GM21515 (cell line): ENCODE data around the gene METTL2A.
"Not testable (repeated sequence)": the region's sequence is repeated elsewhere in the genome, so short reads cannot be mapped to it uniquely, and the experiment has no call there.

Experiments
- ATAC-seq: cut with Tn5 transposase; IDR thresholded peaks from one replicate; pipeline ENCODE4 v1.9.1; 2021; ENCODE audit not compliant: unreplicated experiment

The METTL2A gene, protein sequence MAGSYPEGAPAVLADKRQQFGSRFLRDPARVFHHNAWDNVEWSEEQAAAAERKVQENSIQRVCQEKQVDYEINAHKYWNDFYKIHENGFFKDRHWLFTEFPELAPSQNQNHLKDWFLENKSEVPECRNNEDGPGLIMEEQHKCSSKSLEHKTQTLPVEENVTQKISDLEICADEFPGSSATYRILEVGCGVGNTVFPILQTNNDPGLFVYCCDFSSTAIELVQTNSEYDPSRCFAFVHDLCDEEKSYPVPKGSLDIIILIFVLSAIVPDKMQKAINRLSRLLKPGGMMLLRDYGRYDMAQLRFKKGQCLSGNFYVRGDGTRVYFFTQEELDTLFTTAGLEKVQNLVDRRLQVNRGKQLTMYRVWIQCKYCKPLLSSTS

DNA sequence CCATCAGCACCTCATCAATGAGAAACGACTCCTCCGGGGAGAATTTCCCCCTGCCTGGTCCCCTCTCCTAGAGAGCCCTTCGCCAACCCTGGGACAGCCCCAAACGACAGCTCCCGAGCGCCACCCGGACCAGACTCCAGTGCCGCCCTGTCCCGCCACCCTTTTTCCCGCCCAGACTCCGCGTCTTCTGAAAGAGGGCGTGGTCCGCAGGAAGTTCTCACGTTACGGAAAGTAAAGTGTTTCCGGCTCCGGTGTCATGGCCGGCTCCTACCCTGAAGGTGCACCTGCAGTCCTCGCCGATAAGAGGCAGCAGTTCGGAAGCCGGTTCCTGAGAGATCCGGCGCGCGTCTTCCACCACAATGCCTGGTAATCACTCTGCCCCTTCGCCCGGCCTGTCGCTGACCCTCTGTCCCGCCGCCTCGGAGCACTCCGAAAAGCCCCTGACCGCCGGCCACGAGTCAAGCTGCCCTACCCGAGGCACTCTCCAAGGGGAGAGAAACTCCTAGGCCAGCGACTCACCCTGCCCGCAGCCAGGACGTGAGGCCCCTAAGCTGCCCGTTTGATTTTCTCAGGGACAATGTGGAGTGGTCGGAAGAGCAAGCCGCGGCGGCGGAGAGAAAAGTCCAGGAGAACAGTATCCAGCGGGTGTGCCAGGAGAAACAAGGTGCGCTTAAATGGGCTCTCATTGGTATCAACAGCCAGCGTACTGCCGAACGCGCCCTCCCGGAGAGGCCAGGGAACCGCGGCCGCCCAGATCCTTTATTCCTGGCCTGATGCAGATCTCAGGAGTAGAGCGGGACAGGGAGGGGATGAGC lies at the start of gene METTL2A:
Gene METTL2A (plus strand): TSS at position 251 of the 815 bp plus-strand sequence. CDS start 6 bp downstream, at position 257.
- ATAC-seq, result peak; percentile 93

DNA sequence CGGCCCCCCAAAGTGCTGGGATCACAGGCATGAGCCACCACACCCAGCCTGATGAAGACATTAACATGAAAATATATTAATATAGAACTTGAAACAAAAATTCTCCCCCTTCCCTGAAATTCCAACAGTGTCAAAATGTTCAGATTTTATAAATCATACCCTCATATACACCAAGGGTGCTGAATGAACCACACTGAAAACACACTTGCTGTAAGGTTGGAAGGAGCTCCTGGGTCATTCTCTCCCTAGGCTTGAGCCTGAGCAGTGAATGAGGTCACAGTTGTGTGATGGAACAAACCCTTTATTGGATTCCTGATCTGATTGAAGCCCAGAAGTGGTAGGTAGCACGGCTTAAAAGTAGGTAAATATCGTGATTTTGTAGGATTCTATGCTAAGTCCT lies 43.4 kb upstream of the METTL2A start, which contains the start of gene EFCAB3:
Gene EFCAB3 (plus strand): TSS at position 301 of the 400 bp plus-strand sequence. CDS start 2,427 bp downstream, outside the sequence.
- no peak for ATAC-seq

DNA sequence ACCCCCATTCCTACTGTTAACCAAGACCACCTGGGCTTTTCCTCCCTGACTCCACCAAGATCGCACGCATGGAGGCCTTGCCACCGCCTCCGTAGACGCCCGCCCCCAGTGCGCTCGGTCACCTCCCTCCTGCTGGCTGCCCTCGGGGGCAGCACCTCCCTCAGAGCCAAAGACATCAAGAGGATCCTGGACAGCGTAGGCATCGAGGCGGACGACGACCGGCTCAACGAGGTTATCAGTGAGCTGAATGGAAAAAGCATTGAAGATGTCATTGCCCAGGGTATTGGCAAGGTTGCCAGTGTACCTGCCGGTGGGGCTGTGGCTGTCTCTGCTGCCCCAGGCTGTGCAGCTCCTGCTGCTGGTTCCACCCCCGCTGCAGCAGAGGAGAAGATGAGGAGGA lies 42.1 kb upstream of the METTL2A start:
- ATAC-seq, result no peak

DNA sequence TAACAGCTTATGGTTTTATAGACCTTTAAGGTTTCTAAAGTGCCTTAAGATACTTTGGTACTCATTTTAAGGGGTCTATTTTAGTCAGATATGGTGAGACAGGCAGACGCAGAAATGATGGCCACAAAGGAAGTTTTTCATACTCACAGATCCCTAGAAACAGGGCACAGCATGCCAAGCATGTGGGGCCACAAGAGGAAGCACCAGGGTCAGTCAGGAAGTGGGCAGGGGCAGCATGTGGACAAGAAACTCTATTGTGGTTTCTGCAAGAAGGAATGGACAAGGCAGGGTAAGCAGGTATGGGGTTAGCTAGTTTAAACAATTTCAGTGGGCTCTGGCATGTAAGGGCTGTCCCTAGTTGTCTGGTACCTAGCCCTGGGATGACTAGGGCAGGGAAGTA lies 34.8 kb upstream of the METTL2A start:
- no peak for ATAC-seq

DNA sequence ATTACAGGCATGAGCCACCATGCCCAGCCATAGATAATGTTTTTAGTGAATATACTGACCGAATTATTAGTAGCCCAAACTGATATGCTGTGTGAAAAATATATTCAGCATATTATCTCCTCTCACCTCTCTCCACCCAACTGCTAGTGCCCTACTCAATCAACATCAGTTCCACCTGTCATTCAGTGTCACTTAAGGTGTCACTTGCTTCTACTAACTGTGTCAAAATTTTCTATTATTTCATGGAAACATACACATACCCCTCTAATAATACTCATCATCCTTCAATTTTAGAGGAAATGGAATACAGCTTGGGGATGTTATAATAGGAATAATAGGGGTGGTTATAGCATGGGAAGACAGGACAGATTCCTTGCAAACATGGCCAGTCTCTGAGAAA lies 30.8 kb upstream of the METTL2A start:
- no peak for ATAC-seq

DNA sequence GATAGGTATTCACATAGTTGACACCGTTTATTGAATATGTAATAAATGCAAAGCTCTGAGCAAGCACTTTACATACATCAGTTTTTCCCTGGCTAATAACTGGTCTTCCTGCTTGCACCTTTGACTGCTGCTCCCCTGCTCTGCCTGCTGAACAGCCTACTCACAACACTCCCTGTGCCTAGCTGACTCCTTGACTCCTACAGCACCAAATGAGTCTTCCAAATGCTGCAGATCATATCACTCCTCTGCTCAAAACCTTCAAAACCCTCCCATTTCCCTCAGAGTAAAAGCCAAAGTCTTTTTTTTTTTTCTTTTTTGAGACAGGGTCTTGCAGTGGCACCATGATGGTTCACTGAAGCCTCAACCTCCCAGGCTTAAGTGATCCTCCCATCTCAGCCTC lies 24.8 kb upstream of the METTL2A start:
- ATAC-seq, result no peak

DNA sequence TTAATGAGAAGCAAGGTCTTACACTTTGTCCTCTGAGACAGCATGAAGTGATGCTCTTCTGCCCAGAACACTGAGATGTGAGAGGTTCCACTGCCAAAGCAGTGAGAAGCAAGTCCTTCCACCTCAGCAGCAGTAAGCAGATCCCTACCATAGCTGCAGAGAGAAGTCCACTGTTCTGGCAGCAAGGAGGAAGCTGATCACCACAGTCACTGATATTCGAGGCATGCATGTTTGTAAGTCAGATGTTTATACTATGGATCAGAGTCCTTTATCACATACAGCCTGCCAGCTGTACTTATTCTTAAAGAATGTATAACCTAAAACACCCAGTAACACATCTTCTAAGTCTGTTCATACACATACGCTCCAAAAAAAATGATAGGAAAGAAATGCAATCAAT lies 18.2 kb upstream of the METTL2A start:
- no peak for ATAC-seq

DNA sequence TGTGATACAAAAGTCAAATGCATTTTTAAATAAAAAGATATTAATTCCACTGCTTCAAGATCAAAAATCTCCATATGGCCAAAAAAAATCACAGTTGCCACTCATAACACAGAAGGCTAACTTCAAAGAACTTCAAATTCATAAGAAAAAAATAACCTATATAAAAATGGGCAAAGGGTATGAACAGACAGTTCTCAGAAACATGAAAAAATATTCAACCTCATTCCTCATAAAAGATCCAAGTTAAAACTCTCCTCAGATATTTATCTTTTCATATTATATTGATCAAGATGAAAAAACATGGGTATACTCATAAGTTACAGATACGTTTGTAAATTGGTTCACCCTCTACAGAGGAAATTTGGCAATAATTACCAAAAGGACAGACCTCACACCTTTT lies 10.6 kb upstream of the METTL2A start:
- ATAC-seq, result not testable (repeated sequence)

DNA sequence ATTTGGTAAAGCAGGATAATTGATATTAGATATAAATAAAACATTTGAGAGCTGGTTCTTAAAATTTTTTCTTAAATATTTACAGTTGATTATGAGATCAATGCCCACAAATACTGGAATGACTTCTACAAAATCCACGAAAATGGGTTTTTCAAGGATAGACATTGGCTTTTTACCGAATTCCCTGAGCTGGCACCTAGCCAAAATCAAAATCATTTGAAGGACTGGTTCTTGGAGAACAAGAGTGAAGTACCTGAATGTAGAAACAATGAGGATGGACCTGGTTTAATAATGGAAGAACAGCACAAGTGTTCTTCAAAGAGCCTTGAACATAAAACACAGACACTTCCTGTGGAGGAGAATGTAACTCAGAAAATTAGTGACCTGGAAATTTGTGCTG lies 2.5 kb downstream of the METTL2A start:
- ATAC-seq, result not testable (repeated sequence)

DNA sequence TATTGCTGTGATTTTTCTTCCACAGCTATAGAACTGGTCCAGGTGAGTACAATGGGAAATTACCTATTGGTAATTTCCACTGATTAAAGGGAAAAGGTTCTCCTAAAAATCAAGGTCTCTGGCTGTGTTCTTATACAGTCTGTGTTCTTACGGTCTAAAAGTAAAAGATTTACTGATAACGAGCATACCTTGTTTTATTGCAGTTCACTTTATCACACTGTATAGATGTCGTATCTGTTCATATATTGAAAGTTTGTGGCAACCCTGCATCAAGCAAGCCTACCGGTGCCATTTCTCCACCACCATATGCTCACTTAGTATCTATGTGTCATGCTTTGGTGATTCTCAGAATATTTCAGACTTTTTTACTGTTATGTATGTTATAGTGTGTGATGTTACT lies 11.6 kb downstream of the METTL2A start:
- ATAC-seq, result not testable (repeated sequence)

DNA sequence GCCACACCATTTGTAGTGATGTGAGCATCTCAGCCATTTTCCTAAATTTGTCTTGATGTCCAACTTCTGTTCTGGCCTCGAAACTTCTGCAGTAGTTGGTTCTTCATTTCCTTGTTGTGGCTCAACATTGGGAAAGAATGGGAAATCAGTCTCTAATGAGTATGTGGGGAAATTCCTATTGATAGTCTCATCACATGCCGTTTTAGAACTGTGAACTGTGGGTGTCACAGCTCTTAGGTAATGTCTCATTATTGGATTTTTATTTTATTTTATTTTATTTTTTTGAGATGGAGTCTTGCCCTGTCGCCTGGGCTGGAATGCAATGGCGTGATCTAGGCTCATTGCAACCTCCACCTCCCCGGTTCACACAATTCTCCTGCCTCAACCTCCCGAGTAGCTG lies 17.5 kb downstream of the METTL2A start:
- ATAC-seq, result not testable (repeated sequence)

DNA sequence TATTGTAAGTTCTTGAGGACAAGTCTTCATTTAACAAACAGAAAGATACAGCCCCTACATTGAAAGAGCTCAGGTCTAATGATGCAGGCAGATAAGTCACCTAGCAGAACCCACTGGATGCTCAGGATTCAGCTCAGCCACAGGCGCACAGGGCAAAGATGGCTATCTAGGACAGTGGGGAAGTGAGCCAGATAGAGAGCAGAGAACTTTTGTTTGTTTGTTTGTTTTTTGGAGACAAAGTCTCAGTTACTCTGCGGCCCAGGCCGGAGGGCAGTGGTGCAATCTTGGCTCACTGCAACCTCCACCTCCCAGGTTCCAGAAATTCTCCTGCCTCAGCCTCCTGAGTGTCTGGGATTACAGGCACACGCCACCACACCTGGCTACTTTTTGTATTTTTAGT lies 20.4 kb downstream of the METTL2A start:
- ATAC-seq, result no peak

DNA sequence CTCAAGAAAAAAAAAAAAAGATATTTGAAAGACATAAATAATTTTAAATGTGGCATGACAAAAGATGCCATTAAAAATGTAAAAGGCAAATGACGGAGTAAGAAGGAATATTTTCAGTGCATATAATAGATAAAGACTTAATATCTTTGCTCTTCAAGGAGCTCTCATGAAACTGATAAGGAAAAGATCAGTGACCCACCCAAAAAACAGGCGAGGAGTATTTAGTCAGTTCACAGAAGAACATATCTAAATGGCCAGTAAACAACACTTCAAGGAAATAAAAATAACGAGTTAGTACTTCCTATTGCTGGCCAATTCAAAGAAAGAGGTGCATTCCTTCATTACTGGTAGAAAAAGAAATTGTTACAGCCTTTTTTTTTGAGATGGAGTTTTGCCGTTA lies 22.1 kb downstream of the METTL2A start:
- not testable (repeated sequence) for ATAC-seq

DNA sequence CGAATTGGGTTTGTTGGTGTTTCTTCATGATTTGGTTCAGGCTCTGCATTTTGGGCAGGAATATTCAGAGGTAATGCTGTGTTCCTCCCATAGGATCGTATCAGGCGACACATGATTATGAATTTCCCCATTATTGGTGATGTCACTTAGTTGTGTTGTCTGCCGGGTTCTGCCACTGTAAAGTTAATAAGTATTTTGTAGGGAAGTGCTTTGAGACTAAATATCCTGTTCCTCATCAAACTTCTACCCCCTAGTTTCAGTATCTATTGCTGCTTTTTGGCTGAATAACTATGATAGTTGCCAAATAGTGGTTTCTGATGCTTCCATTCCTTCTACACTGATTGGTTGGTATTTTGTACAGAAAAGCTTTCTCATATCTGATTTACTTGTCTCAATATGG lies 28.5 kb downstream of the METTL2A start:
- ATAC-seq, result not testable (repeated sequence)

DNA sequence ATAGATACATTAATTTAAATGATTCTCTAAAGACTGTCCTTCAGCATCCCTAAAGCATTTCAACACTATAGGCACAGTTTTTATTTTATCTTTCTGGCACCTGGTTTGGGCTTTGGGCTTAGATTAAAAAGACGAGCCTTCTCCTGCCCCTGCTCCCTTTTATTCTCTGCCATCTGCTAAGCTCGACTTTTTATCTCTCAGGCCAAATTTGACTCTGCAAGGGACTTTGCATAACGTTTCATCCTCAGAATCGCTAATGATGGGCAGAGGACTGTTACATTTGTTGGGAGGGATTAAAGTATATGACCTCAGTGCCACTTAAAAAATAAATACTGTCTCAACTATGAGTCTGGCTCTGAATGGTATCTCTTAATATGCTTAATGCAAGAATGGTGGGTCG lies 29.3 kb downstream of the METTL2A start:
- ATAC-seq, result not testable (repeated sequence)

DNA sequence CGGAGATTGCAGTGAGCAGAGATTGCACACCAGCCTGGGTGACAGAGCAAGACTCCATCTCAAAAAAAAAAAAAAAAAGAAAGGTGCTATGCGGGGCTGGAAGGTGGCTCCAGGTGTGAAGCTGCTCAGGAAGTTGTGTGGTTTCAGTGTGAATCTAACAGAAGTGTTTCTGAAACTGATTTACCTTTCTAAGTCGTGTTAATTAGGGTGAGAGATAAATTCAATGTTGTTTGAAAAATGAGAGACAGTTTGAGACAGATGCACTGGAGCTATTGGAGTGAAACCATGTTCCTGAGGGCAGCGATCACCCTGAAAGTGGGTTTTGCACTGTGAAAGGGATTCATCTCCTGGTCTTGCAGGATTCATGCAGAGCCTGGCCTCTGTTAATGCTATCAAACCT lies 30.0 kb downstream of the METTL2A start:
- peak; percentile 27 for ATAC-seq

DNA sequence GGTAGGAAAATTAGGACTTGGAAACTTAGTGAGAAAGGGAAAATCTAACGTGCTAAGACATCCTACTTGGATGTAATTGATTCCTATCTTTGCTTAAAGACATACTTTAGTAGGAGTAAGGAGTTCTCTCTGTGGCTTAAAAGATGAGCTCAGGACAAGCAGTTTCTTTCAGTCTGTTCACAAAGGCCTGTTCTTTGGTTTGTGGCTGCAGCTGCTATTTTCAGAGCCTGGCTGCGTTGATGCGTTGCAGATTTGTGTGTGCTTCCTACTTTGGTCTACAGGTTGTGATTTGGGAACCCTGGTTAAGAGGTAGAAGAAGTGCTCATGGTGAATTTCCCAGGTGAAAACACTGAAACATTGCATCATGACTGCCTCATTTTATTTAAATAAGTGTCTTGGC lies 30.4 kb downstream of the METTL2A start:
- peak; percentile 67 for ATAC-seq

DNA sequence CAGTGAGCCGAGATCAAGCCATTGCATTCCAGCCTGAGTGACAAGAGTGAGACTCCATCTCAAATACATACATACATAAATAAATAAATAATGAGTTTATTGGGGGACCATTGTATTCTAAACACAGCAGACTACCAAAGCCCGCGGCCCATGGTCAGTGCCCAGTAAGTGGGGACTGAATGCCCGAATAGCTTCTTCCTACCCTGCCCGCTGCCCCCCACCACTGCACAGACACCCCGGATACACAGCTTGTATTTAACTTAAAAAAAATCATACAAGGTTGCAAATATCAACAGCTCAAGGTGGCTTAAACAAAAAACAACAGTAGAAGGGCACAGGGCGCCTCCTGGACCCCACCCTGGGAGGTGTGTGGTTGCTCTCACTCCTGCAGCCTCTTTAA lies 32.3 kb downstream of the METTL2A start:
- no peak for ATAC-seq

DNA sequence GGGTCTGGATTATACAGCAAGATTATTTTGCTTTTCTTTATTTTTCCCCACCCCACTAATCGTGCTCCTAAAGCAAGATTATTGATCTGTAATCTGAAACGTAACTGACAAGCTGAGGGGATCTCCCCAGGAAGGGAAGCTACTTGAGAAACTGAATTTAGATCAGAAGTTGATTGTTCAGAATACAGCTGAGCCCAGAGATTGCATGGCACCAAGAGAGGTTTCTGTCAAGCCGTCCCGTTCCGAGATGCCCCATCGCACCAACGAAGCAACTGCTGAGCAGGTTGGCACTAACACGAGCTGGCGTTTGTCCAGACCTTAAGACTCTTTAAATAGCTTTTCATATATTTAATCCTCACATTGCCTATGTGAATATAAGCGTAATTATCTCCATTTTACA lies 34.8 kb downstream of the METTL2A start:
- ATAC-seq, result not testable (repeated sequence)

DNA sequence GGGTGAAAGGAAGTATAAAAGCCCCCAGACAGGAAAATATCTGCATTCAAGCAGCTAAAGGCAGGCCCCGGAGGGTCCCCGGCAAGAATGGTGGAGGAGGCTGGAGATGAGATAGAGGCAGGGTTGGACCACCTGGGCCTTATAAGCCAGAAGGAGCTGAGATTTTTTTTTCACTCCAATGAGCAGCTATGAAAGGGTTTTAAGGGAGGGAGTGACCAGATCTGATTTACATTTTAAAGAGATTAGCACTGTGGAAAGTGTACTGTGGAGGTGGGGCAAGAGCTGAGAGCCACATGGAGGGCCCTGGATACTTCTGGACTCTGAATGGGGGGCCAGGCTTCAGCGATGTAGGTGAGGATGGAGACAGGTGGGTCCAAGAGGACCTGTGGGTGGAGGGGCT lies 40.7 kb downstream of the METTL2A start:
- not testable (repeated sequence) for ATAC-seq

DNA sequence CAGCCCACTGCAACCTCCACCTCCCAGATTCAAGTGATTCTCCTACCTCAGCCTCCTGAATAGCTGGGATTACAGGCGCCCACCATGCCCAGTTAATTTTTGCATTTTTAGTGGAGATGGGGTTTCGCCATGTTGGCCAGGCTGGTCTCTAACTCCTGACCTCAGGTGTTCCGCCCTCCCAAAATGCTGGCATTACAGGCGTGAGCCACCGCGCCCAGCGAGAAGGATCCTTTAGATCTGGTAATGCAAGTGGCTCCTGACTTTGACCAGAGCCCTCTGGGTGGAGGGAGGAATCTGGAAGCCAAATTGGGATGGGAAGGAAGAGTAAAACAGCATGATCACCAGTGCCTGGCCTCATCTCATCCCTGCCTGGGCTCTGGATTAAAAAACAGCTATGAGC lies 41.6 kb downstream of the METTL2A start:
- not testable (repeated sequence) for ATAC-seq
